ENCODE results near the gene OR10A2.

DNA sequence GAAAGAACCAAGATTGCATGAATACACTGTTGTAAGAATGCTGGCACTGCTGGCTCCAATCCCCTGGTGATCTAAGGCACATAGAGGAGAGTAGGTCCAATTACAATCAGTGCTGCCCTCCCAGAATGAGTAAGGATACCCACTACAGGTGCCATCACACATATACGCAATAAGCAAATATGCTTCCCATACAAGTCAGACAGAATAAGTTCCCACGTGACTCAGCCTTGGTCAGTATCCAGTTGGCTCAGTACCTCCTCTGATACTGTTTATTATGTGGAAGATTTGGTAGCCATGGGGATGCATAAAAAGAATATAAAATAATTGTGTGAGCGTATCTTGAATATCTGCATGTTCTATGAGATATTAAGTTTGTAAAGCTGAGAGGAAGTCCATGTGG is 49.1 kb downstream of the OR10A2 start:
- TF ChIP-seq POLR2A (IDR thresholded peaks at IDR 0.05) = no peak
- TF ChIP-seq, protein P1, sequence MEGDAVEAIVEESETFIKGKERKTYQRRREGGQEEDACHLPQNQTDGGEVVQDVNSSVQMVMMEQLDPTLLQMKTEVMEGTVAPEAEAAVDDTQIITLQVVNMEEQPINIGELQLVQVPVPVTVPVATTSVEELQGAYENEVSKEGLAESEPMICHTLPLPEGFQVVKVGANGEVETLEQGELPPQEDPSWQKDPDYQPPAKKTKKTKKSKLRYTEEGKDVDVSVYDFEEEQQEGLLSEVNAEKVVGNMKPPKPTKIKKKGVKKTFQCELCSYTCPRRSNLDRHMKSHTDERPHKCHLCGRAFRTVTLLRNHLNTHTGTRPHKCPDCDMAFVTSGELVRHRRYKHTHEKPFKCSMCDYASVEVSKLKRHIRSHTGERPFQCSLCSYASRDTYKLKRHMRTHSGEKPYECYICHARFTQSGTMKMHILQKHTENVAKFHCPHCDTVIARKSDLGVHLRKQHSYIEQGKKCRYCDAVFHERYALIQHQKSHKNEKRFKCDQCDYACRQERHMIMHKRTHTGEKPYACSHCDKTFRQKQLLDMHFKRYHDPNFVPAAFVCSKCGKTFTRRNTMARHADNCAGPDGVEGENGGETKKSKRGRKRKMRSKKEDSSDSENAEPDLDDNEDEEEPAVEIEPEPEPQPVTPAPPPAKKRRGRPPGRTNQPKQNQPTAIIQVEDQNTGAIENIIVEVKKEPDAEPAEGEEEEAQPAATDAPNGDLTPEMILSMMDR (IDR thresholded peaks at IDR 0.05) = no peak

Measured in thyroid gland (tissue), 4 donors.